ENCODE data around the gene ARL1.

The ARL1 gene

GRCh38 chr12:101407436-101408345 is at the start of gene ARL1 (continued):
- peak; percentile 40 for TF ChIP-seq ZBTB11 (tag by site-specific recombination; conservative IDR thresholded peaks at IDR 0.05; ENCODE audit: low read depth)
- TF ChIP-seq HOXD13 (CRISPR knock-in tag; IDR thresholded peaks at IDR 0.05; ENCODE audit: borderline replicate concordance): no peak
- peak; percentile 62; the same call in 1 of the 2 replicates for TF ChIP-seq ZNF24 (tag by site-specific recombination; IDR thresholded peaks at IDR 0.05)
- no peak for TF ChIP-seq HIC1 (tag by site-specific recombination; IDR thresholded peaks at IDR 0.05)
- TF ChIP-seq ZFP41 (tag by site-specific recombination; IDR thresholded peaks at IDR 0.05; ENCODE audit: borderline replicate concordance): no peak

- ChIA-PET CTCF (interaction anchor here (0.7 to 1.0 kb wide), 2 partner anchors 303 to 1714 kb away, joined by 3 to 4 read pairs; no protein-coding TSS in a partner anchor), POLR2A (no interaction called here)
- 0 out of 2 replicates have a peak, but pooled peaks cover 2% of the 10 kb centered on the region for H3K4me1 ChIP-seq (ENCODE audit: control insufficient read depth, insufficient read depth, low read length)
- H3K4me3 ChIP-seq (ENCODE audit: low read depth, low read length): no peak overlapping the region
- H3K9me3 ChIP-seq (ENCODE audit: control insufficient read depth, insufficient read depth, low read depth, low read length): no peaks in the 10 kb centered on the region
- H3K36me3 ChIP-seq (ENCODE audit: control insufficient read depth in 2 of 2, insufficient read depth in 1 of 2, low read length in 2 of 2): no peaks in the 10 kb centered on the region
- no peak overlapping the region for H3K27ac ChIP-seq (ENCODE audit: extremely low read depth, low read depth, low read length)
- TF ChIP-seq REST (tag by site-specific recombination; IDR thresholded peaks at IDR 0.05): no peak
- TF ChIP-seq ZNF48 (tag by site-specific recombination; IDR thresholded peaks at IDR 0.05): no peak
- no peak for TF ChIP-seq ZNF266 (tag by site-specific recombination; IDR thresholded peaks at IDR 0.05; ENCODE audit: low read depth)
- TF ChIP-seq ZNF362 (tag by site-specific recombination; IDR thresholded peaks at IDR 0.05): no peak
- no peak for TF ChIP-seq MYNN (tag by site-specific recombination; IDR thresholded peaks at IDR 0.05; ENCODE audit: borderline replicate concordance)
- no peak for TF ChIP-seq ZNF239 (tag by site-specific recombination; IDR thresholded peaks at IDR 0.05)
- no peak for TF ChIP-seq HIC1 (tag by site-specific recombination; IDR thresholded peaks at IDR 0.05)
- TF ChIP-seq ZNF366 (tag by site-specific recombination; conservative IDR thresholded peaks at IDR 0.05): no peak
- TF ChIP-seq ZNF175 (tag by site-specific recombination; IDR thresholded peaks at IDR 0.05): no peak
- TF ChIP-seq ZNF155 (tag by site-specific recombination; IDR thresholded peaks at IDR 0.05): no peak
- no peak for TF ChIP-seq ZSCAN4 (tag by site-specific recombination; IDR thresholded peaks at IDR 0.05)
- TF ChIP-seq ZNF132 (tag by site-specific recombination; IDR thresholded peaks at IDR 0.05; ENCODE audit: borderline replicate concordance): no peak
- no peak for TF ChIP-seq ZNF16 (tag by site-specific recombination; IDR thresholded peaks at IDR 0.05; ENCODE audit: low read depth)
- TF ChIP-seq PRDM6 (tag by site-specific recombination; IDR thresholded peaks at IDR 0.05): no peak
Measured at GRCh38 chr12:101455685-101456084, 48.1 kb upstream of the ARL1 start.
